Stimulated activated CD4-positive, alpha-beta T cell treated with anti-CD3 and anti-CD28 coated beads, Interleukin-1b, Interleukin-23, amount 100 ng/mL, for 4 hours (primary cell): Measurements from ENCODE around the gene BRCA2.
"Not testable (repeated sequence)": the region's sequence is repeated elsewhere in the genome, so short reads cannot be mapped to it uniquely, and the experiment has no call there.

Experiments used
- DNase-seq, 2 donors: peaks; one replicate each; pipeline ENCODE4 v3.0.0-alpha.2; 2020; ENCODE audit warnings: low read depth in 2 of 2

Gene BRCA2

DNA sequence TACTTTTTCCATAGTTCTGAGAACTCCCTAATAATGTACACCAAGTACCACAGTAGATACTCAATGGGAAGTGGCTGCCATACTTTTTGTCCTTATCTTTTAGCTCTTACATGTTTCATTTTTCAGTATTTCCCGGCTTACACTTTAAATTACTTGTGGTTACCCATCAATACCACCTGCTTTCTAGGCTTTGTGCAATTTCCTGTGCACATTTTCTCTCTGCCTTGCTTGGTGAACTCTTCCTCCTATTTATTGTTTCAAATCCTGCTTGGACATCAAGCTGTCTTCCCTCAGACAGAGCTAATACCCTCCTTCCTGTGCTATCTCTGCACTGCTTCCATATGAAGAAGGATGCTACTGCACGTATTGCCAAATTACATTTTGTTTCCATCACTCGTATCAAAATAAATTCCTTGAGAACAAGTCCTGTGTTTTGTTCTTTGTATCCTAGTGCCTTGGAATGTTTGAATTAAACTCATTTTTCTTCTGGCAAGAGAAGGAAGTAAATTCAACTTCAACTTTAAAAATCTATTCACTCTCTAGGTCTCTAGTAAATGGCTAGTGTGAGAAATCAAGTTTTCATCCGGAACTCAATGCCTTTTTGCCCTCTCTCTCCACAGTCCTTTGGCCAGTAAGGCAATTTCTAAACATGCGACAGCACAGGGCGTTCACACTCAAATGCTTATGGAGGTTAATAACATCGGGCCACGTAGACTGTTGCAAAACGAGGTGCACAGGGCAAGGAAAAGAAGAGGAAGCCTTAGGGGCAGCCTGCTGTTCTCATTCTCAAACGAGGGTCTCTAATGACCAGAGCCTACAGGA, 5.8 kb upstream of the BRCA2 start:
- DNase-seq, result no peak

GRCh38 chr13:32310134-32310706, 5.1 kb upstream of the BRCA2 start:
- no peak for DNase-seq

DNA sequence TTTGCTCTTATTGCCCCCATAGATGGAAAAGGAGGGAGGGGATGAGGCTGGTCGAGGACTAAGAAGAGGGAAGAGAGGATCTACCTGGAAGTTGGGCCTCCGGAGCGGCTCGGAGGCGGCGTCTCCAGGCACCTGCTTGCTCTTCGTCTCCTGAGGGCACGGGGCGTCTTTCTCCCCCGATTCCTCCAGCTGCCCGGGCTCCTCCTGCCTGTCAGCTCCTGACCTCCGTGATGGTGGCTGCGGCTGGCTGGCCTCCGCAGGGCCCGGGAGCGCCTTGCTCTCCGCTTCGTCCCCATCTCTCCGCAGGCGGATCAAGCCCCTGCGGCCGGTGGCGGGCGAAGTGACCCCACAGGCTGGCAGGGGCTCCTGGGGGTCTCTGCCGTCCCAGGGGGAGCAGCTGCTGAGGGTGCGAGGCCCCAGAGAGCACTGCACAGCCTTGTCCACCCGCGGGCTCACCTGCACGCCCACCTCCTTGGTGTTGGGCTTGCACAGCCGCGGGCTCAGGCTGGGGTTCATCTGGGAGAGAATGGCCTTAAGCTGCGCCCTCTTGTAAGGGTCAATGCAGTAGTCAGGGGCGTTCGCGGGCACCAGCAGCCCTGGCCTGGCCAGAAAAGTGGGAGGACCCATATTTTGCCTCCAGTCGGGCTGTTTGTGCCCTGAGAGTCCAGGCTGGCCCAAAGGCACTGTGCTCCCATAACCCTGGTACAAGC, 4.0 kb upstream of the BRCA2 start:
- no peak for DNase-seq

DNA sequence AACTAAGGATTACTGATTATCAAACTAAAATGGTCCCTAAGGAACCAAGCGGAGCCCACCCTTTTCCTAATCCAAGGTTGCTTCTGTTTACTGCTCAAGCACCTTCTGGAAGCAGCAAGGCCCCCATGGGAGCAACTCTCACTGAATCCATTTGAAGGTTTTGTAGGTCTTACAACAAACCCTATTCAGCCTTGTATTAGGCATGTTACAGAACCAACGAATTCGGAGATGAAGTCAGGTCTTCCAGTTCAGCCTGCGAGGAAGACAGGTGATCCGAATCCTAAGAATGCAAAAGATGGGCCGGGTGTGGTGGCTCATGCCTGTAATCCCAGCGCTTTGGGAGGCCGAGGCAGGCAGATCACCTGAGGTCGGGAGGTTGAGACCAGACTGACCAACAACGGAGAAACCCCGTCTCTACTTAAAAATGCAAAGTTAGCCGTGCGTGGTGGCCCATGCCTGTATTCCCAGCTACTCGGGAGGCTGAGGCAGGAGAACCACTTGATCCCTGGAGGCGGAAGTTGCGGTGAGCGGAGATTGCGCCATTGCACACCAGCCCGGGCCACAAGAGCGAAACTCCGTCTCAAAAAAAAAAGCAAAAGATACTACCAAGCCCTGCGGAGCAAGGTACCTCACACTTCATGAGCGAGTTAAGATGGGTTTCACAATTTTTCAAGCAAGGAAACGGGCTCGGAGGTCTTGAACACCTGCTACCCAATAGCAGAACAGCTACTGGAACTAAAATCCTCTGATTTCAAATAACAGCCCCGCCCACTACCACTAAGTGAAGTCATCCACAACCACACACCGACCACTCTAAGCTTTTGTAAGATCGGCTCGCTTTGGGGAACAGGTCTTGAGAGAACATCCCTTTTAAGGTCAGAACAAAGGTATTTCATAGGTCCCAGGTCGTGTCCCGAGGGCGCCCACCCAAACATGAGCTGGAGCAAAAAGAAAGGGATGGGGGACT, 754 bp upstream of the BRCA2 start:
- peak in 1 of 2 donors; percentile 51 for DNase-seq

GRCh38 chr13:32316028-32316339, 676 bp downstream of the BRCA2 start:
- no peak for DNase-seq

DNA sequence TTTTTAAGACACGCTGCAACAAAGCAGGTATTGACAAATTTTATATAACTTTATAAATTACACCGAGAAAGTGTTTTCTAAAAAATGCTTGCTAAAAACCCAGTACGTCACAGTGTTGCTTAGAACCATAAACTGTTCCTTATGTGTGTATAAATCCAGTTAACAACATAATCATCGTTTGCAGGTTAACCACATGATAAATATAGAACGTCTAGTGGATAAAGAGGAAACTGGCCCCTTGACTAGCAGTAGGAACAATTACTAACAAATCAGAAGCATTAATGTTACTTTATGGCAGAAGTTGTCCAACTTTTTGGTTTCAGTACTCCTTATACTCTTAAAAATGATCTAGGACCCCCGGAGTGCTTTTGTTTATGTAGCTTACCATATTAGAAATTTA, 1.2 kb downstream of the BRCA2 start:
- DNase-seq, result no peak

- no peak for DNase-seq
Measured at GRCh38 chr13:32317716-32318465, 2.6 kb downstream of the BRCA2 start.

GRCh38 chr13:32320528-32320927, 5.2 kb downstream of the BRCA2 start:
- no peak for DNase-seq

DNA sequence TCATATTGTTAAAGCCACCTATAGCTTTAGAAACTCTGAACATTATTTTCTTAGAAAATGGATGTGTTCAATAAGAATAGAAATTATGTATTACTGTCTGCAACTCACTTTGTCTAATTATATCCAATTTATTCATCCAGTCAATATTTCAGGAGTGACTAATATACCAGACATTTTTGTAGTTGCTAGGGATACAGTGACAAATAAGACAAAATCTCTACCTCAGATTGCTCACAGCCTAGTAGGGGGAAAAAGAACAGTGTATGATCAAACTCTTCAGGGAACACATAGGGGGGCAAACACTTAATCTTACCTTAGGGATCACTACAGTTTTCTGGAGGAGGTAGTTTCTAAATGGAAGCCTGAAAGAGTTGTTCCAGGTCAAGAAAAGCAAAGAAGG, 8.6 kb downstream of the BRCA2 start:
- no peak for DNase-seq

DNA sequence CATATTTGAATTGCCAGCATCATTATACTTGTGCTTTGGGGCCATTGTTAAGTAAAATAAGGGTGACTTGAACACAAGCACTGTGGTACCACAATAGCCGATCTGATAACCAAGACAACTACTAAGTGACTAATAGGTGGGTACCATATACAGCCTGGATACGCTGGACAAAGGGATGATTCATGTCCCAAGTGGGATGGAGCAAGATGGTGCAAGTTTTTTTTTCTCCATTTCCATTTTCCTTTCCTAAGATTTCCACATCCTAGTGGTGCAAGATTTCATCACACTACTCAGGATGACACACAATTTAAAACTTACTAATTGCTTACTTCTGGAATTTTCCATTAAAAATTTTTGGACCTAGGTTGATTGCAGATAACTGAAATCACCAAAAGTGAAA, 15.1 kb downstream of the BRCA2 start:
- DNase-seq, result no peak

DNA sequence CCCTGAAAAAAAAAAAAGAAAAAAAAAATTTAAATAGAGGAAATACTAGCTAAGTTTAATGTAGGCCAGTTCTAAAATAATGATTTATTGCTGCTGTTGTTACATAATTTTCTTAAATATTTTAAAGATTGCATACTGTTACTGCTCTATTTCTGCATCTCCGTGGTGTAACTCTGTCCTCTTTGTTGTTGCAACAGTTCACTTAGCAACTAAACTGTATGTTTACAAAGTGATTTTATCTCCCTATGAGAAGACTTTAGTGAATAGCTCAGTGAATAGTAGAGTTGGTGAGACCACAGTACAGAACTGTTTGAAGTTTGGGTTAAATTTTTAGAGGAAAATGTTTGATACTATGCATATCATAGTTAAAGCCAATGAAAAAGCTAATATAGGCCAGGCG, 19.4 kb downstream of the BRCA2 start:
- DNase-seq, result no peak

DNA sequence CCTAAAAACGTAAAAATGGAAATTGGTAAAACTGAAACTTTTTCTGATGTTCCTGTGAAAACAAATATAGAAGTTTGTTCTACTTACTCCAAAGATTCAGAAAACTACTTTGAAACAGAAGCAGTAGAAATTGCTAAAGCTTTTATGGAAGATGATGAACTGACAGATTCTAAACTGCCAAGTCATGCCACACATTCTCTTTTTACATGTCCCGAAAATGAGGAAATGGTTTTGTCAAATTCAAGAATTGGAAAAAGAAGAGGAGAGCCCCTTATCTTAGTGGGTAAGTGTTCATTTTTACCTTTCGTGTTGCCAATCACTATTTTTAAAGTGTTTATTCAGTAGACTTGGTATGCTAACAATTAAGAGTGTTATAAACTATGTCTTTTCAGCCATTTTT, 25.6 kb downstream of the BRCA2 start:
- no peak for DNase-seq

DNA sequence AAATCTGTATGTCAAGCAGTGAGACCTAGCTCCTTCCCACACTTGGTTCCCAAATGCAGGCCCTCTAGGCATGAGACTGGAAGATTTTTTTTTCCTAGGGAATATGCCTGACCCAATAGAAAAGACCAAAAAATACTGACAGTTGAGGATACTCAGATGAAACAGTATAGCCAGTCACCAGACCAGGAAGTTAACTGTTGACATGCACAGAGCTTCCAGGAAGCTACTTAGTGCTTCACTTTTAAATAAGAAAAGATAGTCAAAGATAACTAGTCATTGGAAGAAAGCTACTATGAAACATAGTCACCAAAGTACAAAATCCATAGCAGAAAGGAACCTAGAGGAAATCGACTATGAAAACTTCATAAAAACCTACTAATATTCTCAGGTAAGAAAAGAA, 32.3 kb downstream of the BRCA2 start:
- no peak for DNase-seq

- DNase-seq, result not testable (repeated sequence)
Measured at GRCh38 chr13:32350839-32351441, 35.6 kb downstream of the BRCA2 start.

DNA sequence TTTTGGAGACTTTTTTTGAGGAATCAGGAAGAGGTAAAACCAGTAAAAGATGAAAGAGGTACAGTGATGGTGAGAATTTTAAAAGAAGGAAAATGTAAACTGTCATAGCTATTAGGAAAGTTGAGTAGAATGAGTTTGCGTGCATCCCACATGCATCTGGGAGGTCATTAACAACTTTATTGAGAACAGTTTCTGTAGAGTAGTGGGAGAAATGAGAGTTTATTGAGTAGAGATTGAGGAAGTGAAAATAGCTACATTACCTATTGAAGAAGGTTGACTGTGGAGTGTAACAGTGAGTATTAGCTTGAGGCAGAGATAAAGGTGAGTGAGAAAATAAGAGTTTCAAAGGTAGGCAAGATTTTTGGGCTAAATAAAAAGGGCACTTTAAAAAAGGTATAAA, 38.7 kb downstream of the BRCA2 start:
- DNase-seq, result no peak

- DNase-seq, result not testable (repeated sequence)
Measured at GRCh38 chr13:32355935-32356334, 40.6 kb downstream of the BRCA2 start.

GRCh38 chr13:32362574-32362973, 47.3 kb downstream of the BRCA2 start:
- no peak for DNase-seq

DNA sequence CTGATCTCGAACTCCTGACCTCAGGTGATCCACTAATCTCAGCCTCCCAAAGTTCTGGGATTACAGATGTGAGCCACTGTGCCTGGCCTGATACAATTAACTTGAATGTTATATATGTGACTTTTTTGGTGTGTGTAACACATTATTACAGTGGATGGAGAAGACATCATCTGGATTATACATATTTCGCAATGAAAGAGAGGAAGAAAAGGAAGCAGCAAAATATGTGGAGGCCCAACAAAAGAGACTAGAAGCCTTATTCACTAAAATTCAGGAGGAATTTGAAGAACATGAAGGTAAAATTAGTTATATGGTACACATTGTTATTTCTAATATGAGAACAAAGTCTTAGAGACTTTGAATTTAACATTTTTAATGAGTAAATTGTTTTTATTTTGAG, 55.5 kb downstream of the BRCA2 start:
- no peak for DNase-seq

- no peak for DNase-seq
Measured at GRCh38 chr13:32376642-32377415, 61.5 kb downstream of the BRCA2 start.

GRCh38 chr13:32378012-32378411, 62.7 kb downstream of the BRCA2 start:
- no peak for DNase-seq
